Superior temporal gyrus (tissue), 1 donor: Measurements from ENCODE around the gene ABCB6.
"Not testable (repeated sequence)": the region's sequence is repeated elsewhere in the genome, so short reads cannot be mapped to it uniquely, and the experiment has no call there.

Experiments
- DNase-seq: peaks from one replicate; pipeline ENCODE4 v3.0.0-alpha.2; 2016; ENCODE audit errors: extremely low spot score

Gene ABCB6

GRCh38 chr2:219218732-219219701 lies at the start of gene ABCB6:
Gene ABCB6 (minus strand): TSS chr2:219218958. CDS start chr2:219218673, 285 bp downstream.
- DNase-seq = peak; percentile 97

GRCh38 chr2:219268294-219268693 lies 49.5 kb upstream of the ABCB6 start:
- DNase-seq = no peak

DNA sequence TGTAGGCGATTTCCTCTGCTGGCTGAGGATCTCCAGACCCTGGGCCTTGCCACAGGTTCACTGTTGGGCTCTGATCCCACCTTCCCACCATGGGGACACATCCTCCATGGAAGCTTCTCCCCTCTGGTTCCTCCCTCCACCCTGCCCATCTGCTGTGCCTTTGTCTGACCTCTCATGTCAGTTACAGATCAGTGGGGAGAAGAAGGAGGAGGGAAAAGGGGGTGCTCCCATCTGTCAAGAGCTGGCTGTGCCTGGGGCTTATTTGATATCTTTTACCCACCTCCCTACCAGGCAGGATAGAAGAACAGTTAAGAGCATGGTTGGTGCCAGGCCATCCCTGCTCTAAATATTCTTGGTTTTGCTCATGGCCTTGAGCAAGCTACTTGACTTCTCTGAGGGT lies 48.1 kb upstream of the ABCB6 start:
- no peak for DNase-seq

DNA sequence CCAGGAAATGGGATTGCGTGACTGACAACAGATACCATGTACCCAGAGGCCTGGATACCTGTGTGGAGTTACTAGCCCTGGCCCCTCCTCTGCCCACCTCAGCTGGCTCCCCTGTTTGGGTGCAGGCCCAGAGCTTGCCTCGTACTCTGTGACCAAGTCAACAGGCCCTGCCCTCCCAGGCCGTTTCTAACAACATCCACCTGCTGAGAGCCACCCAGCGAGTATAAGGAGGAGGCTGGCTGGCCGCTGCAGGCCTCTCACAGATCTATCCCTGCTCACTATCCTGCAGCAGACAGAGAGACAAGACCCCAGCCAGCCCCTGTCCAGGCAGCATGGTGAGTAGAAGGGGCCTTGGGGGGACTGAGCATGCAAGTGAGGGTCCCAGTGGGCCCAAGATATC lies 47.5 kb upstream of the ABCB6 start:
- DNase-seq = no peak

GRCh38 chr2:219261024-219261855 lies 42.5 kb upstream of the ABCB6 start:
- DNase-seq = peak; percentile 33

DNA sequence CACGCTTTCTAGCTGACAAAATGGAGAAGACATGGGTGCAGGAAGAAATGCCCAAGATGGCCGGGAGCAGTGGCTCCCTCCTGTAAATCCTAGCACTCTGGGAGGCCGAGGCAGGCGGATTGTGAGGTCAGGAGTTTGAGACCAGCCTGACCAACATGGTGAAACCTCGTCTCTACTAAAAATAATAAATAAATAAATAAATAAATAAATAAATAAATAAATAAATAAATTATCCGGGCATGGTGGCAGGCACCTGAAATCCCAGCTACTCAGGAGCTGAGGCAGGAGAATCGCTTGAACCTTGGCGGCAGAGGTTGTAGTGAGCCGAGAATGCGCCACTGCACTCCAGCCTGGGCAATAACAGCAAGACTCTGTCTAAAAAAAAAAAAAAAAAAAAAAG lies 40.2 kb upstream of the ABCB6 start:
- not testable (repeated sequence) for DNase-seq

DNA sequence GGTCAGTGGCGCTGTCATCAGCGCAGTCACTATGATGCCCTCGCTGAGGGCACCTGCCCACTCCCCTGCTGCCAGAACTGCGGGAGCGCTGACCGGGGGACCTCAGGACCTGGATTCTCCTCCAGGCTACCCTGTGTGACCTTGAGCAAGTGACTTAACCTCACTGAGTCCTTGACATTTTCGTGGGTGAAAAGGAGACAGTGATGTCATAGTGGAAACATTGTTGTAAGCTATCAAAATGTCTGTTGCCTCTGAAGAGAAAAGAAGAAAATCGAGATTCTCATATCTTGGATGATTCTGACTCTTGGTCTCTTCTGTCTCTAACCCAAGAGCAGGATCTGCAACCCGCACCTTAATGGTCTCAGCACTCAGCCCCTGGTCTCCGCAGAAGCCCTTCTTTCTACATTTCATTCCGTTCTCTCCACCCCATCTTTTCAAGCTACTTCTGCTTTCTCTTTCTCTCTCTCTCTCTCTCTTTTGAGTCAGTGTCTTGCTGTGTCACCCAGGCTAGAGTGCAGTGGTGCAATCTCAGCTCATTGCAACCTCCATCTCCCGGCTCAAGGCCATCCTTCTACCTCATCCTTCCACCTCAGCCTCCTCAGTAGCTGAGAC lies 35.9 kb upstream of the ABCB6 start:
- peak; percentile 18 for DNase-seq

- DNase-seq = peak; percentile 82
Measured at GRCh38 chr2:219253753-219254589, 35.2 kb upstream of the ABCB6 start, which contains the start of gene TUBA4A. Gene TUBA4A (minus strand): TSS chr2:219253918. CDS start chr2:219253858, 60 bp downstream.

DNA sequence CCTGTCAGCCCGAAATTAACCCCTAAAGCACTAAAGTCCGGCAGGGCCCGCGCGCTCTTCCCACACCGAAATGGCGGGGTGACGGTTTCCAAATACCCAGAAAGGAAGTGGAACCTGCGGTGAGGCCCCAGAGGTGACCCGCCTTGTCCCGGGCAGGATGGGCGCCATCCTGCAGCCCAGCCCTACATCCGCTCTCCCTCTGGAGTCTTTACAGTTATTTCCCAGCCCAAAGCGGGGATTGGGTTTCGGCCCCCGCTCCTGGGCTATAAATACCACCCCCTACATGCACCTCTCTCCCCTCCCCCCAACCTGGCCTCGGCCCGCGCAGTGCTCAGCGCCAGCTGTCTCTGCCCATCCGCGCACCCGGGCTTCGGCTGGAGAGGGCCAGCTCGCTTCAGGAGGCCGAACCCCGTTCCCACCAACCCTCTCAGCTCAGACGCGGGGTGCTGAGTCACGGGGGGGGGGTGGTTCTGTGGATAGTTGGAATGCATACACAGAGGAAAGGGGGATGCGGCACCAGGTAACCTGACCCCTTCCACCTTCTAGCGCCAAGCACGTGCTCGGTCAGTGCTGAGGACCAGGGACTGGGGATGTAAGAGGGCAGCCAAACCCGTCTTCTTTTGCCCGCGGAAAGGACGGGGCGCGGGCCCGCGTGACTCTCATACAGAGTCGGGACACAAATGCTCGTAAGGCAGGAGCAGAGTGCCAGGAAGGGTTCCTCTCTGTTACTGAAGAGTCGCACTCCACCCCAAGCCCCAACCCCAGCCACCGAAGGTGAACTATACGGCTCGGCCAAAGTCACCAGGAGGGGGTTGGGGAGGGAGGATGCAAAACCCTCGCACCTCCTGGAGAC lies 34.4 kb upstream of the ABCB6 start, which contains the start of gene TUBA4B:
TUBA4B (plus strand) TSS at position 344 of the 853 bp plus-strand sequence; CDS start at position 509, 165 bp downstream.
- no peak for DNase-seq

- no peak for DNase-seq
Measured at GRCh38 chr2:219252570-219252899, 33.8 kb upstream of the ABCB6 start.

- no peak for DNase-seq
Measured at GRCh38 chr2:219252084-219252483, 33.3 kb upstream of the ABCB6 start.

DNA sequence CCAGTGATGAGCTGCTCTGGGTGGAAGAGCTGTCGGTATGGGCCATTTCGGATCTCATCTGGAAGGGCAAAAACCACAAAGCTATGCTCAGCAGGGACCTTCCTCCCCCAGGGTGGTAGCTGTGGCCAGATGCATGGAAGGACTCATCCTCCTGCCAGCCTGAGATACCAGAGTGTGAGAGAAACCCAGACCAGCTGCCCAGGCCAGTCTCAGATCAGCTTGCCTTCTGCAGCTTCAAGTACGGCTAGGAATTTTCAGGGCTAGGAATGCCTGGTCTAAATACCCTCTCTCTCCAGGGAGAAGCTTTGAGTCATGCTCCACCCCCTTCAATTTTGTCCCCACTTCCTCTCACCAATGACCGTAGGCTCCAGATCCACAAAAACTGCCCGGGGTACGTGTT lies 32.9 kb upstream of the ABCB6 start:
- no peak for DNase-seq

- no peak for DNase-seq
Measured at GRCh38 chr2:219250049-219250781, 31.5 kb upstream of the ABCB6 start.

DNA sequence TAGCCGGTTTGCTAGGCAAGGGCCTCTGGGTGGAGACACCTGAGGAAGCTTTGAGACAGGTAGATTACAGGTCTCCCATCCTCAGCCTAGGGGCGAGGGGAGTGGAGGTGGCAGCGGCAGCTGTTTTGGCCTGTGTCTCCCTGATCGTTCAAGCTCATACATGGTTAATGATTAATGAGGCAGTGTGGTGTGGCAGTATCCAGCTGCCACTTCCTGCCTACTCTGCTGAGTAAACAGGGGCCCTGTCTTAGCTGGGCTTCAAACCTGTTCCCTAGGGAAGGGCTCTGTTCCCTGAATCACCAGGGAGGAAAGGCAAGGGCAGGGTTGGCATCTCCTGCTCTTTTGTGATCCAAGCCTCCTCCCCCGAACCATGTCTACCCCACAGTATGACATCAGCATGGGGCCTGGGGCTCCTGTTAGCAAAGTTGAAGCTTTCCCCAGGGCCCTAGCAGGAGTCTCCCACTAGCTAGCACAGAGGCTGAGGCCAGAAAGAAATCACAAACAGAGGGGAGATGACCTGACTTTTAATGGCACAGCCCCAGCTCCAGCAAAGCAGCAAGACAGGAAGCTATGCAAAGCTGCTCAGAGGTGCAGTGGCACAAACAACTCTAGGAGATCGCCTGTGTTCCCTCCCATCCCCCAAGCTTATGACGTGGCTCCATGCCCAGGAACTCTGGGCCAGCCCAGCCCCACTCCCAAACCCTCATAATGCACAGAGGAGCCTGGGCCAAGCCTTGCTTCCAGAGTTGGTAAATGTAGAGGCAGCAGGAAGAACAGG lies 30.6 kb upstream of the ABCB6 start:
- DNase-seq = peak; percentile 68

DNA sequence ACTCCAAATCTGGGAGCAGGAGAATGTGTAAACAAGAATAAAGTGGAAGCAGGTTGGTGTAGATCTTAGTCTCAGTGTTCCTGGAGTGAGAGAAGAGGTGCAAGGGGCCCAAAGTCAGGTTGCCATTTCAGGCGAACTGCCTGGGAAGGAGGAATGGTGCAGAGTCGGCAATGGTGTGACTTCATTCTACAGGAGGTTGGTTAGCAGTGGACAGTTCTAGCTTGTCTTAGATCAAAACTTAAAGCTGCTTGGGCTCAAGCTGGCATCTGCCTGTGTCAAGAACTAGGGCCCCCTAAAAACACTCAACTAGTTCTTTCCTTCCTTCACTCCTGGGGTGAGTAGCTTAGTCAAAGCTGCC lies 30.1 kb upstream of the ABCB6 start:
- DNase-seq = no peak

DNA sequence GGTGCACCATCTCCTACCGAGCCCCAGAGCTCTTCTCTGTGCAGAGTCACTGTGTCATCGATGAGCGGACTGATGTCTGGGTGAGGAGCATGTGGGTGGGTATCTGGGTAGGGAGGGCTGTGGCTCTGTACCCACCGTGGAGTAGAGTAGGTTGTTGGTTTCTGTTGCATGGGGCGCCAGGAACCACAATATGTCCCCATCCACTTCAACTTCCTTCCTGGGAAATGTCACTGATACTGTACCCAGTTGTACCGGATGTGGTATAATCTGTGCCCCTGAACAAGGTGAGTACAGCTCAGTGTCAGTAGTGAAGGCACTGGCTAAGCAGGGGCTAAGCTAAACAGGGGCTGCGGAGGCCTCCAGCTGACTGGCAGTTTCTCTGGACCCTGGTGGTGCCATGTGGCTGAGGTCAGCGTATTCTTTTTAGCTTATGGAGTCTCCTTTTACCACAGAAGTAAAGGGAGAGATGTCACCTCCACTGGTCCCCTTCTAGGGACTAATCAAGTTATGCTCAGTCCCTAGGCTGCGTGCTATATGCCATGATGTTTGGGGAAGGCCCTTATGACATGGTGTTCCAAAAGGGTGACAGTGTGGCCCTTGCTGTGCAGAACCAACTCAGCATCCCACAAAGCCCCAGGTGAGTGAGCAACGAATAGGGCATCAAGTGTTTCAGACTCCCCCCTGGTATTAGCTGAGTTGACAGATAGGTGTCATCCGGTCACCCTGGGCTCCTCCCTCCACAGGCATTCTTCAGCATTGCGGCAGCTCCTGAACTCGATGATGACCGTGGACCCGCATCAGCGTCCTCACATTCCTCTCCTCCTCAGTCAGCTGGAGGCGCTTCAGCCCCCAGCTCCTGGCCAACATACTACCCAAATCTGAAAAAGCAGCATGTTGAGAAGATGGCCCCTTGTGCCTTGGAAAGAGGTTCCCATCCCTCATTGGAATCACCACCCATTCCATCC lies 29.2 kb upstream of the ABCB6 start:
- DNase-seq = no peak

GRCh38 chr2:219246559-219246958 lies 27.8 kb upstream of the ABCB6 start:
- no peak for DNase-seq

- DNase-seq = no peak
Measured at GRCh38 chr2:219245899-219246230, 27.1 kb upstream of the ABCB6 start.
